ENCODE results near the gene TTC34. TPM values are rescaled to one million over a fixed set of nuclear protein-coding genes. Genes with fewer than 3 reads are reported as not detected.
A peak's percentile ranks its signal among the peaks of the same experiment; 100 is the strongest.

Gene TTC34
- total and polyA plus RNA-seq, 2 experiments from 2014 or later: 0.08 to 0.35 TPM

DNA sequence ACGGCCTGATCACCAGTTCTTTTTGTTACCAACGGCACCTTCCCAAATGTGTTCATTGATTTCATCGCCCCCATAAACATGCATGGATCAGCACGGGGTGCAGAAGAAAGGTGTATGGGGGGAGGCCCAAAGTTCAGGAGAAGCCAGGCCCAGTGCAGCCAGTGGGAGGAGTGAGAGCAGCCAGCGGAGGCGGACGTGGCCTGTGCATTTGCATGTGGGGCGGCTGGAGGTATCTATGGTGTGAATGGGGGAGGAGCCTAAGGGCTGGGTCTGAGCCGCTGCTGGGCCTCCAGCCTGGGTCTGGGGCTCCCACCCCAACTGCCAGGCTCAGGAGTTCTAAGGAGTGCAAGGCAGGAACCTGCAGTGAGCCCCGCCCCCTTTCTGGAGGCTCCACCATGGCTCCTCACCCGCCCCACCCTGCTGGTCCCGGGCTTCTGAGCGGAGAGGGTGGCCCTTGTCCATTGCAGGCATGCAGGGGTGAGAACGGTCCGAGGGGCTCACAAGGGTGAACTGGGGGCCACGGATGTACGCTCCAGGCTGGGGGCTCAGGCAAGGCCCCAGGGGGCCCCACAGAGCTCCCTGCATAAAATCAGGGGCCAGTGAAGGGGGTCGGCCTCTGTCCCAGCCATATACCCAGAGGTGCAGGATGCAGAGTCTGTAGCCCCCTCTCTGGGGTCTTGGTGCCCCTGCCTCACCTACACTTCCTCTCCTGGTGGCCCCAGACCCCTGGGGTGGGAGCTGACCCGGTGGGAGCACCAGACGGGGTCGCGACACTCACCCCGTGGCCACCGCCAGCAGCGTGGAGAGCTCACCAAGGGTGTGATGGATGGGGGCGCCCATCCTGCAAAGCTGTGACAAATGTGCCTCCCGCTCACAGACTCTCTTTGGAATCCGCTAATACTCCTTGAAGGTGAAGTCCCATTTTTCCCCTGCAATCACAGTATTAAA lies 31.3 kb upstream of the TTC34 start:
- no peaks in the 10 kb centered on the region for H3K27me3 ChIP-seq (ENCODE audit: insufficient read depth)
- H3K36me3 ChIP-seq (ENCODE audit: insufficient read depth): no peaks in the 10 kb centered on the region
- no peaks in the 10 kb centered on the region for H3K79me2 ChIP-seq (replicated peaks; ENCODE audit: insufficient read depth)
- H2AFZ ChIP-seq: no peak overlapping the region
- no peaks in the 10 kb centered on the region for H3F3A ChIP-seq (replicated peaks; ENCODE audit: low read depth)
- H3K4me1 ChIP-seq (ENCODE audit: insufficient read depth): no peaks in the 10 kb centered on the region
- TF ChIP-seq STAT1 (IDR thresholded peaks at IDR 0.05; ENCODE audit: unreplicated experiment): no peak
- no peak for TF ChIP-seq EZH2phosphoT487 (IDR thresholded peaks at IDR 0.05; ENCODE audit: unreplicated experiment)
- no peak for TF ChIP-seq JUNB (IDR thresholded peaks at IDR 0.05; ENCODE audit: unreplicated experiment)
- TF ChIP-seq CREB1 (CRISPR knock-in tag; IDR thresholded peaks at IDR 0.05; ENCODE audit: low read depth): no peak
- no peak for TF ChIP-seq ZNF114 (CRISPR knock-in tag; IDR thresholded peaks at IDR 0.05)
- no peak overlapping the region for H3K4me2 ChIP-seq
- Mint-ChIP-seq H3K27ac (no peak overlapping the region), H3K4me3 (no peak overlapping the region), H3K27me3 (ENCODE audit: insufficient read depth, low read depth, poor library complexity) (peaks cover 7% of the 10 kb centered on the region), H3K4me1 (no peaks in the 10 kb centered on the region), H3K9me3 (peaks cover 83% of the 10 kb centered on the region), H3K36me3 (ENCODE audit: low read depth) (peaks cover 11% of the 10 kb centered on the region; the same call in 2 of the 3 replicates)
- H4K20me1 ChIP-seq (replicated peaks; ENCODE audit: insufficient read depth): no peaks in the 10 kb centered on the region
- ATAC-seq: peak; percentile 34; the same call in 1 of the 3 replicates
- H3K9me2 ChIP-seq (ENCODE audit: insufficient read depth): no peaks in the 10 kb centered on the region
- peak; percentile 3 for DNase-seq (ENCODE audit: low spot score)
- H3K27ac ChIP-seq (ENCODE audit: low read depth): no peak overlapping the region
- H3K4me3 ChIP-seq: no peak overlapping the region

DNA sequence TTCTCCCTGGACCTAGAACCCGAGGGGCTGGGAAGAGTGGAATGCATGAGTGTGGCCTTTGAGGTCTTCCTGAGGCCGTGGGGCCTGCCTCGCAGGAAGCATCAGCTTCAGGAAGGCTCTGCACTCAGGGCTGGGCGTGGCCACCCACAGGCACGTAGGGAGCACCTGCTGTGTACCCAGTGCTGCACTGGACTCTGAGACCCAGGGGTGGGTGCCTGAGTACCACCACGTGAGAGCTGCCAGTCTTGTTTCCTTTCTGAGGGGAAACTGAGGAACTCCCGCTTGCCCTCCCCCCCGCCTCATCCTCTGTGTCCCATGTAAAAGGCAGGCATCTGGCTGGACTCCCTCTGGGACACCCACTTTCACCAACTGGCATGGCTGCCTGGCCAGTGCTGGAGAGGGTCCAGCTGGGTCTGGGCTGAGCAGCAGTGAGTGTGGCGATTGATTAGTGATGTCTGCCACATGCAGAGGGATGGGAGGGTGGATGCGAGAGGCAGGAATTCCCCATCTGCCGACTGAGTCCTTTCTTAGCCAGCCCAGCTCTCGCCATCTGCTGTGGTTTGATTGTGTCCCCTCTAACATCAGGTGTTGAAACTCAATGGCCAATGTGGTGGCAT lies 30.2 kb upstream of the TTC34 start:
- Mint-ChIP-seq H3K36me3 (ENCODE audit: low read depth) (peaks cover 10% of the 10 kb centered on the region; the same call in 2 of the 3 replicates), H3K27me3 (ENCODE audit: insufficient read depth, low read depth, poor library complexity) (peaks cover 5% of the 10 kb centered on the region), H3K4me3 (no peak overlapping the region), H3K4me1 (no peaks in the 10 kb centered on the region), H3K27ac (no peak overlapping the region), H3K9me3 (peaks cover 83% of the 10 kb centered on the region)
- Histone ChIP-seq H3K79me2 (replicated peaks; ENCODE audit: insufficient read depth) (no peaks in the 10 kb centered on the region), H2AFZ (no peak overlapping the region), H3K27ac (ENCODE audit: low read depth) (no peak overlapping the region), H3K36me3 (ENCODE audit: insufficient read depth) (no peaks in the 10 kb centered on the region), H3K4me2 (no peak overlapping the region), H4K20me1 (replicated peaks; ENCODE audit: insufficient read depth) (no peaks in the 10 kb centered on the region), H3K27me3 (ENCODE audit: insufficient read depth) (no peaks in the 10 kb centered on the region), H3K4me1 (ENCODE audit: insufficient read depth) (no peaks in the 10 kb centered on the region), H3F3A (replicated peaks; ENCODE audit: low read depth) (no peaks in the 10 kb centered on the region), H3K9me2 (ENCODE audit: insufficient read depth) (no peaks in the 10 kb centered on the region), H3K4me3 (no peak overlapping the region)
- ATAC-seq: no peak
- DNase-seq (ENCODE audit: low spot score): no peak
- TF ChIP-seq, protein P1, sequence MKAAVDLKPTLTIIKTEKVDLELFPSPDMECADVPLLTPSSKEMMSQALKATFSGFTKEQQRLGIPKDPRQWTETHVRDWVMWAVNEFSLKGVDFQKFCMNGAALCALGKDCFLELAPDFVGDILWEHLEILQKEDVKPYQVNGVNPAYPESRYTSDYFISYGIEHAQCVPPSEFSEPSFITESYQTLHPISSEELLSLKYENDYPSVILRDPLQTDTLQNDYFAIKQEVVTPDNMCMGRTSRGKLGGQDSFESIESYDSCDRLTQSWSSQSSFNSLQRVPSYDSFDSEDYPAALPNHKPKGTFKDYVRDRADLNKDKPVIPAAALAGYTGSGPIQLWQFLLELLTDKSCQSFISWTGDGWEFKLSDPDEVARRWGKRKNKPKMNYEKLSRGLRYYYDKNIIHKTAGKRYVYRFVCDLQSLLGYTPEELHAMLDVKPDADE (IDR thresholded peaks at IDR 0.05): no peak
- TF ChIP-seq CREB1 (CRISPR knock-in tag; IDR thresholded peaks at IDR 0.05; ENCODE audit: low read depth) (no peak), POLR2AphosphoS5 (IDR thresholded peaks at IDR 0.05; ENCODE audit: low read depth) (no peak)
